ENCODE results near the gene ITGA2. TPM values are rescaled to one million over a fixed set of nuclear protein-coding genes. Genes with fewer than 3 reads are reported as not detected.

Gene ITGA2
- total and polyA plus RNA-seq, 2 donors (not counting 1 experiment from before 2014, with no cell fraction given), result not detected

DNA sequence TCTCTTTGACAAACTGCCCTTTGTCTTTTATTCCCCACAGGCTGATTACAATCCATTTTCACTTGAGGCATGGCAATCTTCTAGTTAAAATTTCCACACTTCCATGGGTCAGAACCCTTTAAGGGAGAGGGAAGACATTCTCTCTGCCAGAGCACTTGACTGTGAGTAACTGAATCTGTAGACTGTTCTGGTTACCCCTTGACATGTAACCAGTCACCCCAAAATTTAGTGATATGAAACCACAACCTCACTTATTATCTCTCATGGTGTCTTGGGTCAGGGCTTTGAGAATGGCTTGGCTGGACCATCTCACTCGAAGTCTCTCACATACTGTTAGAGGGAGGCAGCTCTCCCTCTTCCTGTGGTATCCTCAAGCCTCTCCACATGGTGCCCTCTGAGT lies 14.0 kb downstream of the ITGA2 start:
- H3K27me3 Mint-ChIP-seq, result peaks cover 3% of the 10 kb centered on the region
- no peak overlapping the region for H3K4me2 ChIP-seq (replicated peaks; ENCODE audit: low read depth, low read length, poor library complexity, severe bottlenecking)
- H3K27ac Mint-ChIP-seq, result no peak overlapping the region
- TF ChIP-seq, protein P1, sequence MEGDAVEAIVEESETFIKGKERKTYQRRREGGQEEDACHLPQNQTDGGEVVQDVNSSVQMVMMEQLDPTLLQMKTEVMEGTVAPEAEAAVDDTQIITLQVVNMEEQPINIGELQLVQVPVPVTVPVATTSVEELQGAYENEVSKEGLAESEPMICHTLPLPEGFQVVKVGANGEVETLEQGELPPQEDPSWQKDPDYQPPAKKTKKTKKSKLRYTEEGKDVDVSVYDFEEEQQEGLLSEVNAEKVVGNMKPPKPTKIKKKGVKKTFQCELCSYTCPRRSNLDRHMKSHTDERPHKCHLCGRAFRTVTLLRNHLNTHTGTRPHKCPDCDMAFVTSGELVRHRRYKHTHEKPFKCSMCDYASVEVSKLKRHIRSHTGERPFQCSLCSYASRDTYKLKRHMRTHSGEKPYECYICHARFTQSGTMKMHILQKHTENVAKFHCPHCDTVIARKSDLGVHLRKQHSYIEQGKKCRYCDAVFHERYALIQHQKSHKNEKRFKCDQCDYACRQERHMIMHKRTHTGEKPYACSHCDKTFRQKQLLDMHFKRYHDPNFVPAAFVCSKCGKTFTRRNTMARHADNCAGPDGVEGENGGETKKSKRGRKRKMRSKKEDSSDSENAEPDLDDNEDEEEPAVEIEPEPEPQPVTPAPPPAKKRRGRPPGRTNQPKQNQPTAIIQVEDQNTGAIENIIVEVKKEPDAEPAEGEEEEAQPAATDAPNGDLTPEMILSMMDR (IDR thresholded peaks at IDR 0.05), result no peak
- no peak for TF ChIP-seq EZH2 (IDR thresholded peaks at IDR 0.05; ENCODE audit: borderline replicate concordance, insufficient read depth, low read depth, low read length, poor library complexity, severe bottlenecking)
- WGBS (ENCODE audit: insufficient coverage), result no CpG with 5 or more reads among the region's 1 CpG
- H3K9ac ChIP-seq (ENCODE audit: low read length), result no peak overlapping the region
- H3K27me3 ChIP-seq (replicated peaks in 1 of 4; ENCODE audit: control extremely low read depth in 1 of 4, control insufficient read depth in 3 of 4, insufficient read depth in 4 of 4, low read length in 3 of 4), result no peaks in the 10 kb centered on the region
- no peaks in the 10 kb centered on the region for H3K9me3 ChIP-seq (ENCODE audit: control extremely low read depth in 1 of 3, control insufficient read depth in 2 of 3, insufficient read depth in 1 of 3, low read length in 2 of 3)
- H4K20me1 ChIP-seq (ENCODE audit: control insufficient read depth, insufficient read depth, low read length, poor library complexity, severe bottlenecking), result no peaks in the 10 kb centered on the region
- ATAC-seq (ENCODE audit: low read depth) (no peak), DNase-seq (no peak)
- no peak overlapping the region for H3K4me3 Mint-ChIP-seq
- H3K4me1 Mint-ChIP-seq, result no peaks in the 10 kb centered on the region
- CTCF ChIA-PET, result no interaction called here
- H3K27ac ChIP-seq (ENCODE audit: low read length in 2 of 2), result no peak overlapping the region
- H3K9me3 Mint-ChIP-seq (ENCODE audit: insufficient read depth), result no peaks in the 10 kb centered on the region
- H2AFZ ChIP-seq (ENCODE audit: insufficient read depth, low read depth, low read length, poor library complexity, severe bottlenecking), result no peak overlapping the region
- H3K36me3 ChIP-seq (replicated peaks in 1 of 2; ENCODE audit: control extremely low read depth in 1 of 2, control insufficient read depth in 1 of 2, extremely low read depth in 1 of 2, insufficient read depth in 2 of 2, low read length in 1 of 2), result no peaks in the 10 kb centered on the region
- no peak overlapping the region for H3K4me3 ChIP-seq (ENCODE audit: control extremely low read depth in 1 of 5, extremely low read depth in 1 of 5, insufficient read depth in 1 of 5, low read depth in 2 of 5, low read length in 4 of 5)
- intact Hi-C loops (cut with micrococcal nuclease), result no loop called here
- no peaks in the 10 kb centered on the region for H3K4me1 ChIP-seq (ENCODE audit: control insufficient read depth in 2 of 2, insufficient read depth in 2 of 2, low read length in 2 of 2)
- no peaks in the 10 kb centered on the region for H3K79me2 ChIP-seq (ENCODE audit: control insufficient read depth, insufficient read depth, low read length)
- POLR2A ChIA-PET, result no interaction called here

DNA sequence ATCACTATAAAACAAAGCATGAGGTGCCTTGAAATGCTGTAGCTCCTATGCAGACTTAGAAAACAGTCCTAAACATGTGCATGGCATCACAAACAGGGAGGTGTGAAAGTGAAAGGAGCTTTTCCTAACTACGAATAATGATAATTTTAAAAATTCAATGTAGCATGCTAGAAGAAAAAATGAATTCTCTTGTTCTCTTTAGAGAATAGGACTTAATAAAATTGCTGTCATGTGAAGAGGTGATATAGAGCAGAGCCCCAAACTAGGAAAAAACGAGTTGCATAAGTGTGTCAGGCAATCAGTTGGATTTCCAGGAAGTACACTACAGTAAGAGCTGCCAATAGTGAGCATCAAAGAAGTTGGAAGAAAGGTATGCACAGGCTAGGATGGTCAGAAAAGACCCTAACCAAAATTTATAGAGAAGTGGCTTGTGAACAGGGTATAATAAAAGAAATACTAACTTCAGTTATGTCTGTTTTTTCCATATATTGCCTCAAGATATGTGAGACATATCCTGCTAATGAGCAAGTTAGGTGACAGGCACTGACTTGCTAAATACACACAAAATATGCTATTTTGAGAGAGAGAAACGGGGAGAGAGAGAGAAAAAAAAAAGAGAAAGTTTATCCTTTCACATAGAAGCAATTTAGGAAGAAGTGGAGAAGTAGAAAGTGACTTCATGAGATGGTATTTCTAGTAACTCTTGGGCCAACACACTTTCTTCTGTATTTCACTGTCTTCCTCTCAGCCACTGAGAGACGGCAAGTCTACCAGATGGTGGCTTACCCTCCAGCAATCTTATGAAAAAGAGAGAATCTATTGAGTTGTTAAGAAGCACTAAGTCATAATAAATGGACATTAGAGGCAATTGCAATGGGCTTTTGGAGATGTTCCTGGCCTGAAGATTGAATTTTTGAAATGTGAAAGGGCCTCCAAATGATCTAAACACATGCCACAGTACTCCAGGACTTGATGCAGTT lies 18.0 kb downstream of the ITGA2 start:
- Histone ChIP-seq H3K36me3 (replicated peaks in 1 of 2; ENCODE audit: control extremely low read depth in 1 of 2, control insufficient read depth in 1 of 2, extremely low read depth in 1 of 2, insufficient read depth in 2 of 2, low read length in 1 of 2) (no peaks in the 10 kb centered on the region), H3K4me1 (ENCODE audit: control insufficient read depth in 2 of 2, insufficient read depth in 2 of 2, low read length in 2 of 2) (no peaks in the 10 kb centered on the region), H3K27me3 (replicated peaks in 1 of 4; ENCODE audit: control extremely low read depth in 1 of 4, control insufficient read depth in 3 of 4, insufficient read depth in 4 of 4, low read length in 3 of 4) (no peaks in the 10 kb centered on the region), H3K27ac (ENCODE audit: low read length in 2 of 2) (no peak overlapping the region), H3K79me2 (ENCODE audit: control insufficient read depth, insufficient read depth, low read length) (no peaks in the 10 kb centered on the region), H2AFZ (ENCODE audit: insufficient read depth, low read depth, low read length, poor library complexity, severe bottlenecking) (peak overlapping the region; percentile 21), H3K4me3 (ENCODE audit: control extremely low read depth in 1 of 5, extremely low read depth in 1 of 5, insufficient read depth in 1 of 5, low read depth in 2 of 5, low read length in 4 of 5) (no peak overlapping the region), H3K4me2 (replicated peaks; ENCODE audit: low read depth, low read length, poor library complexity, severe bottlenecking) (no peak overlapping the region), H3K9me3 (ENCODE audit: control extremely low read depth in 1 of 3, control insufficient read depth in 2 of 3, insufficient read depth in 1 of 3, low read length in 2 of 3) (no peaks in the 10 kb centered on the region), H4K20me1 (ENCODE audit: control insufficient read depth, insufficient read depth, low read length, poor library complexity, severe bottlenecking) (no peaks in the 10 kb centered on the region), H3K9ac (ENCODE audit: low read length) (no peak overlapping the region)
- Mint-ChIP-seq H3K4me3 (no peak overlapping the region), H3K27ac (no peak overlapping the region), H3K27me3 (peaks cover 3% of the 10 kb centered on the region), H3K4me1 (no peaks in the 10 kb centered on the region), H3K9me3 (ENCODE audit: insufficient read depth) (no peaks in the 10 kb centered on the region)
- CTCF ChIA-PET, result no interaction called here
- intact Hi-C loops (cut with micrococcal nuclease), result no loop called here
- no peak for DNase-seq
- WGBS (ENCODE audit: insufficient coverage), result 20% methylated on average over 1 of the region's 4 CpGs
- TF ChIP-seq EZH2 (IDR thresholded peaks at IDR 0.05; ENCODE audit: borderline replicate concordance, insufficient read depth, low read depth, low read length, poor library complexity, severe bottlenecking), result no peak
- TF ChIP-seq, protein P1 (IDR thresholded peaks at IDR 0.05), result no peak
- ATAC-seq (ENCODE audit: low read depth), result no peak
- POLR2A ChIA-PET, result no interaction called here

All from B cell (primary cell).